IPS DF 19.7 (cell line): ENCODE data around the gene BTG4.

Experiments used
- DNase-seq: peaks from one replicate; pipeline ENCODE4 v3.0.0-alpha.2; 2013; ENCODE audit warnings: low read depth, low spot score

BTG4 gene

DNA sequence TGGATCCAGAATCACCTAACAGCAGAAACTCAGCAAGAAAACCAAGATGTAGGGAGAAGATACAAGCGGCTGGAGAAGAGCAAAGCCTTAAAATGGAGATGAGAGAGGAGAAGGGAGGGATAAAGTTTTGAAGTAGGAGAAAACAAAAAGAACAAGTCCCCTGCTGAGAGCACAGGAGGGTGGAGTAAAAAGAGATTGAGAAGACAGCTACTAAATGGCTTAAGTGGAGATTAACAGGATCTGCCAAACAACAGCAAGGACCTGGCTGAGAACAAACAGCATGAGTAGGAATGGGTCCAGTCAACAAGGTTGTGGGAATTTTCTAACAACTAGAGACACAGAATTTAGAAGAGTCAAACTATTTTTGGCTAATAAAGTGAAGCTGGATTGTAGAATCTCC, 18.1 kb downstream of the BTG4 start:
- DNase-seq, result no peak

DNA sequence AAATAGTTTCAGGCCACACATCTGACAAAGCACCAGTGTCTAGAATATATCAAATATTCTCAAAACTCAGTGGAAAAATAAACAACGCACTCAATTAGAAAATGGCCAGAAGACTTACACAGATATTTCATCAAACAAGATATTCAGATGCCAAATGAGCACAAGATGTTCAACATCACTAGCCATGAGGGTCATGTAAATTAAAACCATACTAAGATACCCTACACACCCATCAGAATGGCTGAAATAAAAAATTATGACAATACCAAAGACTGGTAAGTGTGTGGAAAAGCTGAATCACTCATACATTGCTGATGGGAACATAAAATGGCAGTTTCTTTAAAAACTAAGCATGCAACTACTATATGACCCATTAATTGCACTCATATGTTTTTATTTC, 21.7 kb downstream of the BTG4 start:
- DNase-seq, result no peak

DNA sequence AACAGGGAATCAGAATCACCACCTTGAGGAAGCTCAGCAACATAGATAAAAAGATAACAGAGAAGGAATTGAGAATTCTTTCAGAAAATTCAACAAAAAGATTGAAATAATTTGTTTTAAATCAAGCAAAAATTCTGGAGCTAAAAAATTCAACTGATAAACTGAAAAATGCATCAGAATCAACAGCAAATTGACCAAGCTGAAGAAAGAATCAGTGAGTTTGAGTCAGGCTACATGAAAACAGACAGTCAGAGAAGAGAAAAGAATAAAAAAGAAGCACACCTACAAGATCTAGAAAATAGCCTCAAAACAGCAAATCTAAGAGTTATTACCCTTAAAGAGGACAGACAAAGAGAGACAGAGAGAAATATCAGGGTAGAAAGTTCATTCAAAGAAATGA, 28.8 kb downstream of the BTG4 start:
- no peak for DNase-seq

DNA sequence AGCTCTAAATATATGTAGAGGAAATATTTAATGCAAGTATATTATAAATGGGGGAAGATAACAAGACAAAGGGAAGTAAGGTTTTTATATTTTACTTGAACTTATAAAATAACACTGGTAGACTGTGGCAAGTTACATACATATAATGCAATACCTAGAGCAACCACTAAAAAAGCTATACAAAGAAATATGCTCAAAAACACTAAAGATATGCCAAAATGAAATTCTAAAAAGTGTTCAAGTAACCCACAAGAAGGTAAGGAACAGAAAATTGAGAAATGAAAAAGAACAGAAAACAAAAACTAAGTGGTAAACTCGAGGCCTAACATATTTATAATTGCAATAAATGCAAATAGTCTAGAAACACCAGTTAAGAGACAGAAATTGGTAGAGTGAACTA, 32.5 kb downstream of the BTG4 start:
- no peak for DNase-seq

DNA sequence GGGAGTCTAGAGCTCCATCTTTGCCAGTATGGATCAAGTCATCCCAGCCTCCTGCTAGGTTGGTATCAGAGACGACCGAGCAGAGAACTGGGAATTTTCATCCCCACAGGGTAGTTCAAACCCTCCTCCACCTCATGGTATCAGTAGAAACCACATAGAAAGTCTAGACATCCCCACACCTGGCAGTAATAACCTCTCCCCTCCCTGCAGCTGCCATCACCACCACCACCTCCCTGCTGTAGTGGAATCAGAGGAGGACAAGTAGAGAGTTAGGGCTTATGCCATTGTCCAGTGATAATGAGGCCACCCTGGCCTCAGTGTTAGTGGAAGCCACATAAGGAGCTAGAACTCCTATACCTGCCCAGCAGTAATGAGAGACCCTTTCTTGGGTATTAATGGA, 34.3 kb downstream of the BTG4 start:
- DNase-seq, result no peak

DNA sequence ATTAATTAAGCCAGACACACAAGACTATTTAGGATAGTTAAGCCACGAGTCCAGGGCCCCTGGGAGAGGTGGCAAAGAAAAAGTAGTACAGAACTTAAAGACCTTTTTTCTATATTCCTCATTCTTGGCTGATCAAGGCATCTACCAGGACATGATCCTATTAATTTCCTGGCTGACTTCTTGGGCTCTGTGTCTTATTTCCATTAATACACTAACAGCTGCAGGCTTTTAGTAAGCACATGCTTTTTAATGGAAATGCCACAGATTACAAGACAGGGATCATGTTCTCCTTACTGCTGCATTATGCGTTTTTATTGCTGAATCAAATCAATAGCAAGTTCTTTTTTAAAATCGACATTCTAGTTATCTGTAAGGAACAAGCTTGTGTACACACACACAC, 35.2 kb downstream of the BTG4 start:
- DNase-seq, result no peak

DNA sequence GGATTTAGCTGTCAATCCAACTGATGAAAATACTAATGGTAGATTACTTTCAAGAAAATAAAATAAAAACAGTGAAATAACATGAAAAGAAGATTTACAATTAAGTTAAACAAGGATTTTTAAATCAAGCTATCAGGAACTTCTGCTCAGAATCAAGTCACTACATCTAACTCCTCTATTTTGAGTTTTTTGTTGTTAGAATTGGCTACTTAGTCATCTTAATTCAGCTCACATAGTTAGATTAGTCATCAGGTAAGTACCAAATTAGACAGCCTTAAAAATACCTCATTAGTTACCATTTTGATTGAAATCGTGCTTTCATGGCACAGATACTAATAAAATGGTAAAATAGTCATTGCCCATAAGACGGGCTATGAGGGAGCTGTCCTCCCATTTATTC, 35.8 kb downstream of the BTG4 start:
- no peak for DNase-seq

DNA sequence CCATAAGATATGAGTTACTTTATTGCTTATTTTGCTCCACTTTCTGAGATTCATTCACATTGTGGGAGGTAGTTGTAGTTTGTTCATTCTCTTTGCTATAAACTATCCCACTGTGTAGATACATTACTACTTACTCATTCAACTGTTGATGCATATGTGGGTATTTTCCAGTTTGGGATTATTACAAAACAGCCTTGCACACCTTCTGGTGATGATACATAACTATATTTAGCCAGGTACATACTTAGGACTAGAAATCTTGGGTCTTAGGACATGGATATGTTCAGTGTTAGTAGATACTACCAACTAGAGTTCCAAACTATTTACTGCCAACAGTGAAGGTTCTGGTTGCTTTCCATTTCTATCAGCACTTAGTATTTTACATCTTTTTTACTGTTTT, 37.8 kb downstream of the BTG4 start:
- DNase-seq, result no peak

DNA sequence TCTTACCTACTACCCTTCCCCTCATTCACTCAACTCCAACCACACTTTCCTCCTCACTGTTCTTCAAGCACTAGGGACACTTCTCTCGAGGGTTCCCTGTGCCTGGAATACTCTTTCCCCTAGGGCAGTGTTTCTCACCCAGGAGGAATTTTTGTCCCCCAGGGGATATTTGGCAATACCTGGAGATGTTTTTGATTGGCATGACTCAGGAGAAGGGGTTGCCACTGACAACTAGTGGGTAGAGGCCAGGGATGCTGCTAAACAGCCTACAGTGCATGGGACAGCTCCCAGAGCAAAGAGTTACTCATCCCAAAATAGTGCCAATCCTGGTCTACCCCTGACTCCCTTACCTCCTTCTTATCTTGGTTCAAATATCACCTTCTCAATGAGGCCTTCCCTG, 40.0 kb downstream of the BTG4 start:
- DNase-seq, result no peak

DNA sequence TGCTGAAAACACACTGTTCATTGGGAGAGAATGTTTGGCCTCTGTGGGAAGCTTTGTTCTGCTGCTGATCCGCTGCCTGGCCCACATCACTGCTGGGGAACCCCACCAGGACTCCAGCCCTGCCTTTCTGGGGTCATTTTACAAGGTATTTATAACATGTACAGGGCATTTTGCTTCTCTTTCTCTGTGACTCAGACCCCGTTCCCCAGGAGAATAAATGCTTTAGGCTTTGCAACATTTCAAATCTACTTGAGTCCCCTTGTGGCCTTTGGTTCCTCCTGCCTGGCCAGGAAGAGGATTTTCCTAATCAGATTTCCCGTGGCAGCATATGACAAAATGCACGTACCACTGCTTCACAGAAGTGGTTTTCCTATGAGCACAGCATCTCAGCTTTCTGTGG, 43.0 kb downstream of the BTG4 start:
- no peak for DNase-seq

DNA sequence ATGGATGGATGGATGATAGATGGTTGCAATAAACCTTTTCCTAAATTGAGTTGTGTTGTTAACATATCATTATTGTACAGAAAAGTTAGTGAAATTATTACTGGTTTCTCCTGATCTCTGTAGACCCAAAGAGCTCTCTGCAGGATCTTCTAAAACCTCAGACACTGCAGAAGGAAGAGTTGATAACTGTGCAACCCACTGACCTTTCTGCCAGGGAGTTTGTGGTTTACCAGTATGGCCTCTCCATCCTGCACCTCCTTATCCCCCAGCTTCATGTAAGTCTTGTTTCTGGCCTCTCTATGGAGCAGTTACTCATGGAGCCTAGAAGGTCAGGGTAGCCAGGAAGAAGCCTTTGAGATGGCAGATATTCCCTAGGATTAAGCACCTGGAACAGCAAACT, 45.6 kb downstream of the BTG4 start:
- no peak for DNase-seq

DNA sequence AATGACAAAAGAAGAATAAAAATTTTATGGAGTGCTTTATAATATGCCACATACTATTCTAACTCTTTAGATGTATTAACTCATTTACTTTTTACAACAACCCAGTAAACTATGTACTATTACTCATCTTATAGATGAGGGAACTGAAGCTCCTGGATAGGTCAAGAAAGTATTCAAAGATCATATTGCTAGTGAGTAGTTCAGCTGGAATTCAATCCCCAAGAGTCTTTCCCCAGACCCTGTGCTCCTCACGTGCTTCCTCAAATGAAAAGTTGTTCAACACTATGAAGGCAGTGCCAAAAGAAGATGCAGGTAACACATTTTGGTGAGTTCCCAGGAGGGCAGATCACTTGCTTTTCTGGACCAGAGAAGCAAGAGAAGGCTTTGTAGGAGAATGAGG, 46.8 kb downstream of the BTG4 start:
- DNase-seq, result no peak

DNA sequence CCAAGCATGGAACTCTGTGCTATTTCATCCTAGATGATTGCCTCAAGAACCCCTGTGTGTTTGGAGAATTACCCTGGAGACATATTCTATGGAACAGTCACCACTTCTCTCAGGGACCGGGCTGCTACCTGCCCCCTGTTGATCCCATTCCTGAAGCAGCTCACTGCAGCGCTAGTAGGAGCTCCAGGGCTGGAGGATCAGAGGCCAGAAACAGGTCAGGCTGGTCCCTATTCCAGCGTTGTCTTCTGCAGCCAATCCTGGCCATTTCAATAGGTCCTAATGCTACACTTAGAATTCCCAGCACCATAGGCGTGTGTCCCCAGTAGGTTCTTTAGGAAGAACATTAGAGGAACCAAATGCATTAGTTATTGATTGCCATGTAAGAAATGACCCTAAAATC, 48.9 kb downstream of the BTG4 start:
- no peak for DNase-seq

DNA sequence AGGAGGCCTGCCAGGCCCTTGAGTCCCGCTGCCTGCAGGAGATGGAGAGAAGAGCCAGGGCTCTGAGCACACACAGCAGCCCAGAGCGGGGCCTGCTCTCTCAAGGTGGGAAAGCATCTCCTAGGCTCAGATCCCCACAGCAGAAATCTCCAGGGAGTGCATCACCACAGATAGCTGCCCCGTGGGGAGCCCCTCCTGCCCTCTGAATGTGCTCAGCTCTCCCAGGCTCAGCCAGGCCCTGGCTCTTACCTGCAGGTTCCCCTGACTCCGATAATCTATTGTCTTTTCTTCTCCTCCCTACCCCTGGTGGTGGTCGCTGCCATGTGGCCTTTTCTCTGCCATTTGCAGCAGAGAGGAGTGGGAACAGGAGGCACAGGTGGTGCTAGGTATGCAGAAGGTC, 49.9 kb downstream of the BTG4 start:
- no peak for DNase-seq

DNA sequence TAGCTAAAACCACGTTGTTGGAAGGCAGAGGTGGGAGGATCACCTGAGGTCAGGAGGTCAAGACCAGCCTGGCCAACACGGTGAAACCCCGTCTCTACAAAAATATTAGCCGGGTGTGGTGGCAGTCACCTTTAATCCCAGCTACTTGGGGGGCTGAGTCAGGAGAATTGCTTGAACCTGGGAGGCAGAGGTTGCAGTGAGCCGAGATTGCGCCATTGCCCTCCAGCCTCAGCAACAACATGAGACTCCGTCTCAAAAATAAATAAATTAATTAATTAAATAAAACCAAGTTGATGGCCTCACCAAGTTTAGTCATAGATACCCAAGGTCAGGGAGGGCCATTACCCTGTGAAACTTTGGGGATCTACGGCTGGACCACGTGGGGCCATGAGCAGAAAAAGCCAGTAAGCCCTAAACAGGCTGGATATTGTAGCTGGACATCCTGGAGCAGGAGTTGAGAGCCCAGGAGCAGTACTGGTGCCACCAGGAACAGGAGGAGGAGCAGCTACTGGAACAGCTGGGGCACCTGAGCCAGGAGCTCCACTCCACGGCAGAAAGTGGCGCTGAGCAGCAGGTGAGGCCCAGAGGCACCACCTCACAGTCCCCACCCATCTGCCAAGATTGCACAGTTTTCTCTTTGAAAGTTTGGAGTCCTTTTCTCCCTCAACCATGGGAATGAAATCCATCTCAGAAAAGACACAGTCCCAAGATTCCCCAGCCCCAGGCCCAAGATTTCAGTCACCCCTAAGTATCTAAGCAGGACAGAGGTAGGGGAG, 50.5 kb downstream of the BTG4 start:
- DNase-seq, result no peak

DNA sequence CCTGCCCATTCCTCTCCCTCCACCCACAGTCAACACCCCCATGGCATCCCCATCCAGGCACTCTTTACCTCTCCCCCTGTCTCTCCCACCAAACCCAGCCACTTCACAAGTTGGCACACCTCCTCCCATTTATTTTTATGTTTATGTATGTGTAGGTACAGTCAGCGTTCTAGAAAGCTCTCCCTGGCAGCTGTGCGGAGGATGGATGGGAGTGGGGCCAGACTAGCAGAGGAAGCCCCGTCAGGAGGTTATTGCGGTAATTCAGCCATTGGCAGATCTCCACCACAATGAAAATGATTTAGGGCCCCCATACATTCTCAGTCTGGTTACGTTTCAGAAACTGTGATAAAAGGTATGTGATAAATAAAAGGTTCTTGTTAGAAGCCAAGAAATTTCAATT, 51.3 kb downstream of the BTG4 start:
- no peak for DNase-seq

DNA sequence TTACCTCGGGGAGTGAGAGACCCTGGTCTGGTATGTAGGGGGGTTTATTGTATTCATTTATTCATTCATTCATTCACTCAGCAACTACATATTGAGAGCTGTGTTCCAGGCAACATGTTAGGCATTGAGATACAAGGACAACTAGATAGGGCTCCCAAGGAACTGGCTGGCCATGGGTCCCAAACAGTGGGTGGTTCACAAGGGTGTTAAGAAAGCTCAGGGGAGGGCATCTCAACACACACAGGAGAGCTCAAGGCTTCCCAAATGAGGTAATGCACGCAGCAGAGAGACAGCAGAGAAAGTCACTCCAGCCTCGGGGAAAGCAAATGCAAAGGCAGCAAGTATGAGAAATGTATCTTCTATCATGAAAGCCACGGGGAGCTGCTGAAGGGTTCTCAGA, 51.8 kb downstream of the BTG4 start:
- no peak for DNase-seq

DNA sequence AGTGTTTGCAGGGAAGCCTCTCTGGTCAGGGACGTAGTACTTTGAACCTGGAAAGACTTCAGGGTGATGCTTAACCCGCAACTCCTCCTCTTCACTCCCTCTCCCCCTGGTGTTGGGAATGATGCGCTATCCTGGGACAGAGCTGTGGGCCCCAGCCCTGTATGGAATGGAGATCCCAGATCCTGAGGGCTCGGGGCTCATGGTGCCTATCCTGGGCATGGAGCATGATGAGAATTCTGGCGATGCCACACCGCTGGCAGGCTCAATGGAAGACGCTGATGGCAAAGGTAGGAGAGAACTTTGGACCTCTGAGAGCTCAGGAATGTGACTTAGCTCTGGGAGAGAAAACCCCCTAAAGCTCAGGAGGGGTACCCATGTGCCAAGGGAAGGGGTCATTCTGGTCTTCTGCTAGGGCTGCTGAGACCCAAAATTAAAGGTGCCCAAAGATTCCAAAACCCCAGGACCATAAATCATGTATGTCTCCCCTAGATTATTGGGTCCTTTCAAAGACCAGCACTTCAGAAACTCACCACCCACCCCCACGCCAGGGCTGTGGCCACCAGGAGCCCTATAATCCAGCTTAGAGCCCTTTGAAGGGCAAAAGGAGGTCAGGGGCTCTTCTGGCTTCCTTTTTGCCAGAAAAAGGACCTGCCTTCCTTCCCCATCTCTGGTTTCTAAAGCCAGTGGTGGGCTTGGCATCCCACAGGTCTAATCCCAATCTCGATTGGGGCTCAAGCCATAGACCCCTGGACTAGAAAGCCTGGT, 52.5 kb downstream of the BTG4 start:
- DNase-seq, result no peak

DNA sequence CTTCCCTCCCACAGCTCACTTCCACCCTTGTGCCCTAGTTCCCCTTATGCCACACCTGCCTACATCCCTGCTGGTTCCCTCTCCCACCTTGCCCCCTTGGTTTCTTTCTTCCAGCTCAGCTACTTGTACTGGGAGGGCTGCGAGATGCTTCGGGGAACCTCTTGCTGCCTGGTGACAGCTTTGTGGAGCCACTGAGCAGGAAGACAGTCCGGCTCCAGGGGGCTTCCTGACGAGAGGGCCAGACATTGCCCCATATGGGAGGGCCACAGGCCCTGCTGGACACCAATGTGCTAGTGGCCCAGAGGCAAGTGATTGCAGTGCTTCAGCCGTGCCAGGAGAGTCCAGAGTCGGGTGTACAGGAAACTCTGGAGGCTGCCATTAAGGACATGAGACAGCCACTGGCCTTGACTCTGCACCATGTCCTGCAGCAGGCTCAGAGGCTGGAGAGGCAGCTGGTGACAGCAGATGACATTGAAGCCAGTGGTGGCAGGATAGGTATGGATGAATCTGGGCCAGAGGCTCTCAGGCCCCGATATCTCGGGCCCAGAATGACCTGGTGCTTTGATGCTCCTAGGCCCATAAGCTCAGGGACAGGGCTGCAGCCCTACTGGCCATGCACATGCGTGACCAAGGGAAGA, 54.3 kb downstream of the BTG4 start:
- no peak for DNase-seq

DNA sequence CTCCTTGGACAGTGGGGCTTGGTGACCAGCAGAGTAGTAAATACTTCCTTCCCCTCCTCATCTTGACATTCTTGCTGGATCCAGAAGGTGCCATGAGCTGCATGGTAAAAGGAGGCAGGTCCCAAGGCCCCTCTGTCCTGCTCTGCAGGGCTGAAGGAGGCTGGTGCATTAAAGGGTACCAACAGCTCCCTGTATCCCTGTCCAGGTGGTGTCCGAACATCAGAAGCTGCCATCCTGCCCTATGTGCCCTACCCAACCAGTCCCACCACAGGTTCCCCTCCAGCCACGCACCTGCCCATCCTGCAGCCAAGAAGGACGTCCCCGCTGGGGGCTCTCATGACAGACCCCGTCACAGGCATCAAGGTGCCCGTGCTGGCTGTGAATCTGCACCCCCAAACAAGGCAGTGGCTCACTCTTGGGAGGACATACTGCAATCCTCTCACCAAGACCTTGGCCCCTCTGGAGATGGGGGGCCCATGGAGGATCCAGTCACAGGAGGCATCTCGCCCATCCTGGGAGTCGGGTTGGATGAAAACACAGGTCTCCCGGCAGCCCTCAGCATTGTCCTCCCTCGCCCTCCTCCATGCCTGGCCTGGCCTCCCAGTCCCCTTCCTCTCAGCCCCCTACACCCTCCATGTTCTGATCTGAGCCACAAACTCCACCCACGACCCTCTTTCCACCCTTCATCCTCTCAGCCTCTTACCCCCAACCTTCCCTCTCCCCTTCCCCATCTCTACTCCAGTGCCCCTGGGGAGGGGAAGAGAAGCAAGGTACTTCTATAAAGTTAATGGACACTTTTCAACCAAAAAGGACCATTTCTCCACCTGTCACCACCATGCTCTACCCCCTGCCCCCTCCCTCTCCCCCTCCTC, 55.1 kb downstream of the BTG4 start:
- DNase-seq, result no peak

DNA sequence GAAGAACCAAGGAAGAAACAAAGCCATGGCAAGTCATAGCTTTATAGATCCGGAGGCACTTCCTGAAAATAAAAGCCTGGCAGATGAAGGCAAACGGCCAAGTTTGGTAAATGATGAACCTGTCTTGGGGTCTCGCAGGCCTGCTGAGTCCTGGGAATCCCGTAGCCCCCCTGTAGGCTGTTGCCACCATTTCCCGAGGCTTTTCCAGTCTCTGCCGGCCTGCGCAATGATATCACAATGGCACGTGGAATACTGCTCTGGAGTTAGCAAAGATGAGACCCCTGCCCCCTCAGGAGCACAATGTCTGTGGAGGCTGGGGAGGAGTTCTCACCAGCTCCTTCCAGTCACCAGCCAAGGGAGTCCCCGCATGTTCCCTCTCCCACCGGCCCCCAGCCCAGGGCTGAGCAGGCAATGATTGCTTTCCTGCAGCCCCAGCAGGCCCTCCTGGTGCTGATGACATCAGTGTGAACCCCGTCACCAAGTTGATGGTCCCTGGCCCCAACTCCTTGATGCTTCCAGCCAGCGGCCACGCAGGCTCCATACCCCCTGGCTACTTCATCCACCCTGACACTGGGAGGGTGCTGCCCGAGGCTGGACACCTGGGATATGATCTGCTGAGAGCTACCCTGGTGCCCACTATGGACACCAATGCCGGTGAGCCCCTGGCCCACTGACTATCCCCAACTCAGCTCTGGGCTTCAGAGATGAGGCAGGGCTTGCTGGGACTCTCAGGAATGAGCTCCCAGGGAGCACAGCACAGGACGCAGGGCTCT, 55.9 kb downstream of the BTG4 start:
- no peak for DNase-seq
